ENCODE results near the gene KRTAP12-3. TPM values are rescaled to one million over a fixed set of nuclear protein-coding genes. Genes with fewer than 3 reads are reported as not detected.

The KRTAP12-3 gene
- total RNA-seq (2011; cell fraction: chromatin; rRNA removed; ENCODE audit: low replicate concordance), result not detected in 2 replicates
- not detected in 2 replicates for total RNA-seq (2011; cell fraction: nucleolus; rRNA removed)
- not detected in 2 replicates for total RNA-seq (2011; cell fraction: nucleoplasm; rRNA removed)
- total RNA-seq (2014; rRNA removed), result not detected in 2 replicates
- total RNA-seq (2014; rRNA removed; fragmentation: Illumina TruSeq; extraction: Trizol), result not detected in 2 replicates
- total RNA-seq (2015; rRNA removed; fragmentation: Illumina TruSeq; extraction: Trizol), result not detected in 2 replicates
- total RNA-seq (2021), result not detected in 2 replicates
- not detected in 2 replicates for polyA plus RNA-seq (2011; rRNA removed)
- not detected in 2 replicates for polyA plus RNA-seq (2011; cell fraction: cytosol; rRNA removed)
- not detected in 2 replicates for polyA plus RNA-seq (2011; cell fraction: nucleus; rRNA removed)
- not detected in 2 replicates for polyA plus RNA-seq (2012)
- polyA plus RNA-seq (2014; fragmentation: Illumina TruSeq; extraction: Trizol), result not detected in 2 replicates
- not detected for polyA plus RNA-seq (2014; fragmentation: Nextera tagmentation; extraction: Ambion mirVana)
- polyA plus RNA-seq (2014; rRNA removed), result not detected in 2 replicates
- polyA minus RNA-seq (2011; rRNA and poly(A)+ RNA removed), result not detected in 2 replicates
- polyA minus RNA-seq (2011; cell fraction: cytosol; rRNA and poly(A)+ RNA removed), result not detected in 2 replicates
- not detected in 2 replicates for polyA minus RNA-seq (2011; cell fraction: nucleus; rRNA and poly(A)+ RNA removed)
- not detected for Bru-seq, nascent RNA
- not detected for BruChase-seq, experiment 1, labeled RNA remaining after a 2-hour chase
- BruChase-seq, experiment 2, labeled RNA remaining after a 6-hour chase, result not detected
- long read RNA-seq, experiment 1, result 0 reads
- long read RNA-seq, experiment 2, result 0 reads
- long read RNA-seq, experiment 3, result 0 reads

- POLR2A ChIA-PET, result no interaction called here
- H3K27me3 ChIP-seq (ENCODE audit: control insufficient read depth in 2 of 2, insufficient read depth in 2 of 2, low read length in 2 of 2), result peaks cover 2 to 25% of the 10 kb centered on the region in 2 experiments; a peak in 4 of 5 replicates
- no peak for TF ChIP-seq TAF15 (IDR thresholded peaks at IDR 0.05; ENCODE audit: low read depth, low read length)
- no peak for TF ChIP-seq CGGBP1 (CRISPR knock-in tag; IDR thresholded peaks at IDR 0.05)
- TF ChIP-seq ZNF384 (IDR thresholded peaks at IDR 0.05; ENCODE audit: low read depth, low read length), result no peak
- TF ChIP-seq CHD4 (IDR thresholded peaks at IDR 0.05; ENCODE audit: insufficient read depth, insufficient replicate concordance, low read depth, low read length, poor library complexity, severe bottlenecking), result no peak
- TF ChIP-seq, protein P1, sequence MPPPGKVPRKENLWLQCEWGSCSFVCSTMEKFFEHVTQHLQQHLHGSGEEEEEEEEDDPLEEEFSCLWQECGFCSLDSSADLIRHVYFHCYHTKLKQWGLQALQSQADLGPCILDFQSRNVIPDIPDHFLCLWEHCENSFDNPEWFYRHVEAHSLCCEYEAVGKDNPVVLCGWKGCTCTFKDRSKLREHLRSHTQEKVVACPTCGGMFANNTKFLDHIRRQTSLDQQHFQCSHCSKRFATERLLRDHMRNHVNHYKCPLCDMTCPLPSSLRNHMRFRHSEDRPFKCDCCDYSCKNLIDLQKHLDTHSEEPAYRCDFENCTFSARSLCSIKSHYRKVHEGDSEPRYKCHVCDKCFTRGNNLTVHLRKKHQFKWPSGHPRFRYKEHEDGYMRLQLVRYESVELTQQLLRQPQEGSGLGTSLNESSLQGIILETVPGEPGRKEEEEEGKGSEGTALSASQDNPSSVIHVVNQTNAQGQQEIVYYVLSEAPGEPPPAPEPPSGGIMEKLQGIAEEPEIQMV (tag; conservative IDR thresholded peaks at IDR 0.05; ENCODE audit: low read depth), result no peak
- TF ChIP-seq ZNF431 (CRISPR knock-in tag; IDR thresholded peaks at IDR 0.05), result no peak
- TF ChIP-seq NBN (IDR thresholded peaks at IDR 0.05; ENCODE audit: low read depth), result no peak
- no peak for TF ChIP-seq ATF1 (CRISPR knock-in tag; IDR thresholded peaks at IDR 0.05)
- no peak for TF ChIP-seq ATF1 (tag; IDR thresholded peaks at IDR 0.05)
- no peak for TF ChIP-seq SMAD1 (IDR thresholded peaks at IDR 0.05; ENCODE audit: low read depth, low read length, partially characterized antibody)
- no peak for TF ChIP-seq ZNF644 (tag; IDR thresholded peaks at IDR 0.05; ENCODE audit: low read depth)
- TF ChIP-seq PML (IDR thresholded peaks at IDR 0.05; ENCODE audit: low read length), result no peak
- TF ChIP-seq HDAC3 (IDR thresholded peaks at IDR 0.05; ENCODE audit: borderline replicate concordance, partially characterized antibody), result no peak
- TF ChIP-seq ZBTB26 (CRISPR knock-in tag; IDR thresholded peaks at IDR 0.05), result no peak
- no peak for TF ChIP-seq ZFP1 (CRISPR knock-in tag; IDR thresholded peaks at IDR 0.05)
- TF ChIP-seq GTF2A2 (tag; IDR thresholded peaks at IDR 0.05), result no peak
- no peak for TF ChIP-seq ZKSCAN1 (IDR thresholded peaks at IDR 0.05; ENCODE audit: low read depth, low read length)
Measured at GRCh38 chr21:44657635-44658540, at the start of gene KRTAP12-3. TSS of gene KRTAP12-3 (plus strand) at chr21:44657932. CDS start at chr21:44657980, 48 bp downstream.

More at GRCh38 chr21:44657635-44658540, at the start of gene KRTAP12-3:
- in situ Hi-C loops (cut with MboI) (no loop called here), intact Hi-C loops (cut with micrococcal nuclease) (no loop called here)
- no peak for DNase-seq (ENCODE audit: extremely low read depth in 1 of 4, low spot score in 3 of 4)
- Histone ChIP-seq H3K36me3 (ENCODE audit: control insufficient read depth, insufficient read depth, low read length) (no peaks in the 10 kb centered on the region), H3K4me1 (replicated peaks in 1 of 2; ENCODE audit: control insufficient read depth in 2 of 2, insufficient read depth in 2 of 2, low read length in 2 of 2) (peaks cover 0 to 8% of the 10 kb centered on the region in 2 experiments; a peak in 2 of 5 replicates), H4K20me1 (replicated peaks; ENCODE audit: control insufficient read depth, insufficient read depth, low read length) (no peaks in the 10 kb centered on the region), H3K9ac (ENCODE audit: insufficient read depth in 1 of 2, low read depth in 2 of 2, low read length in 2 of 2) (no peak within 1 kb of the TSS), H2AFZ (ENCODE audit: low read depth, low read length) (no peak within 1 kb of the TSS), H3K79me2 (ENCODE audit: control insufficient read depth, insufficient read depth, low read length) (no peaks in the 10 kb centered on the region), H3K27ac (ENCODE audit: extremely low read depth, low read depth, low read length) (no peak within 1 kb of the TSS), H3K4me2 (ENCODE audit: insufficient read depth, low read length) (no peak within 1 kb of the TSS), H3K9me3 (replicated peaks; ENCODE audit: control insufficient read depth, insufficient read depth, low read depth, low read length) (no peaks in the 10 kb centered on the region), H3K4me3 (no peak within 1 kb of the TSS), H3K9me1 (ENCODE audit: control insufficient read depth, insufficient read depth, low read length) (no peaks in the 10 kb centered on the region)
- FAIRE-seq, result no peak
- ATAC-seq, result no peak
- CTCF ChIA-PET (ENCODE audit: low intra/inter-chr PET ratio), result no interaction called here
- BruUV-seq (replicated peaks), result no TSS peak
- under 1% methylated on average over 26 of the region's 26 CpGs for WGBS (ENCODE audit: insufficient coverage, low coverage, missing lambda C conversion rate)
